Measurements from ENCODE around the gene CAPN3. TPM values are rescaled to one million over a fixed set of nuclear protein-coding genes. Genes with fewer than 3 reads are reported as not detected.

The CAPN3 gene
- total RNA-seq, 2 experiments from 2014 or later = 8.2 to 8.7 TPM

GRCh38 chr15:42338500-42338899 is 20.8 kb upstream of the CAPN3 start:
- DNase-seq (no peak), ATAC-seq (ENCODE audit: poor library complexity) (no peak)
- ChIA-PET CTCF (interaction anchor here (1.4 kb wide), 1 partner anchor 9 kb away, joined by 3 read pairs; no protein-coding TSS in a partner anchor), POLR2A (no interaction called here)
- Histone ChIP-seq H3K9me3 (ENCODE audit: control insufficient read depth in 1 of 2, insufficient read depth in 1 of 2, low read length in 2 of 2) (peaks cover 0 to 9% of the 10 kb centered on the region in 2 experiments), H3K27ac (ENCODE audit: low read depth in 1 of 2, low read length in 2 of 2) (no peak overlapping the region), H3K36me3 (ENCODE audit: insufficient read depth, low read length) (peaks cover 6% of the 10 kb centered on the region), H3K4me1 (ENCODE audit: insufficient read depth, low read length) (no peaks in the 10 kb centered on the region), H3K4me3 (ENCODE audit: low read length) (no peak overlapping the region), H3K27me3 (ENCODE audit: control insufficient read depth in 1 of 2, insufficient read depth in 2 of 2, low read length in 2 of 2) (no peaks in the 10 kb centered on the region)
- Mint-ChIP-seq H3K36me3 (ENCODE audit: low read depth) (peaks cover 49% of the 10 kb centered on the region), H3K4me1 (ENCODE audit: low read depth) (no peaks in the 10 kb centered on the region), H3K27ac (no peak overlapping the region), H3K9me3 (peaks cover 3% of the 10 kb centered on the region), H3K27me3 (no peaks in the 10 kb centered on the region), H3K4me3 (no peak overlapping the region)
- no peak for TF ChIP-seq CTCF (IDR thresholded peaks at IDR 0.05)
- intact Hi-C loops (cut with DNase I, micrococcal nuclease) = no loop called here

- Mint-ChIP-seq H3K4me1 (ENCODE audit: low read depth) (no peaks in the 10 kb centered on the region), H3K27me3 (no peaks in the 10 kb centered on the region), H3K27ac (no peak overlapping the region), H3K4me3 (no peak overlapping the region), H3K9me3 (no peaks in the 10 kb centered on the region), H3K36me3 (ENCODE audit: low read depth) (peaks cover 62% of the 10 kb centered on the region)
- intact Hi-C loops (cut with DNase I, micrococcal nuclease) = no loop called here
- no peaks in the 10 kb centered on the region for H3K9me3 ChIP-seq (ENCODE audit: control insufficient read depth in 1 of 2, insufficient read depth in 1 of 2, low read length in 2 of 2)
- ATAC-seq (ENCODE audit: poor library complexity) (no peak), DNase-seq (no peak)
- H3K4me3 ChIP-seq (ENCODE audit: low read length) = no peak overlapping the region
- no peak for TF ChIP-seq CTCF (IDR thresholded peaks at IDR 0.05)
- no peaks in the 10 kb centered on the region for H3K4me1 ChIP-seq (ENCODE audit: insufficient read depth, low read length)
- ChIA-PET POLR2A (no interaction called here), CTCF (no interaction called here)
- H3K27ac ChIP-seq (ENCODE audit: low read depth in 1 of 2, low read length in 2 of 2) = no peak overlapping the region
- H3K36me3 ChIP-seq (ENCODE audit: insufficient read depth, low read length) = peaks cover 25% of the 10 kb centered on the region
- H3K27me3 ChIP-seq (ENCODE audit: control insufficient read depth in 1 of 2, insufficient read depth in 2 of 2, low read length in 2 of 2) = no peaks in the 10 kb centered on the region
Observed at GRCh38 chr15:42343596-42344232, 15.6 kb upstream of the CAPN3 start.

DNA sequence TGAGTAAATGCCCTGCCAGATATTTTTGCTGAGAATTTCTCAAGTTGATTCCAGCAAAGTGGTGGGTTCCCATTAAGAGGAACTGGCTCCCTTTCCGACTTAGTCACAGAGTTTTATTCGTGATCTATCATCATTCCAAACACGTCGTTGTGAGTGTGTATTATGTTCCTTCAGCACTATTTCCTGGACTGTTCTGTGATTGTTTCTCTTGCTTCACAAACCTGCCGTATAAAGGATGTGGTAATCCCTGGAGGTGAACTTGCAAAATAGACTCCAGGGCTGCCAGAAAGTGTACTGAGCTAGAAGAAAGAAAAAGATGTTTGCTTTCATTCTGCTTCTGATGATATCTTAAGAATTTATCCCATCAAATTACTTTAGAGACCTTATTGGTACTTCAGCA is 14.5 kb upstream of the CAPN3 start:
- no peak overlapping the region for H3K4me3 ChIP-seq (ENCODE audit: low read length)
- Mint-ChIP-seq H3K4me1 (ENCODE audit: low read depth) (no peaks in the 10 kb centered on the region), H3K4me3 (no peak overlapping the region), H3K27ac (no peak overlapping the region), H3K27me3 (no peaks in the 10 kb centered on the region), H3K36me3 (ENCODE audit: low read depth) (peaks cover 68% of the 10 kb centered on the region), H3K9me3 (no peaks in the 10 kb centered on the region)
- H3K27ac ChIP-seq (ENCODE audit: low read depth in 1 of 2, low read length in 2 of 2) = no peak overlapping the region
- H3K36me3 ChIP-seq (ENCODE audit: insufficient read depth, low read length) = peaks cover 30% of the 10 kb centered on the region
- no peak for TF ChIP-seq CTCF (IDR thresholded peaks at IDR 0.05)
- no peaks in the 10 kb centered on the region for H3K9me3 ChIP-seq (ENCODE audit: control insufficient read depth in 1 of 2, insufficient read depth in 1 of 2, low read length in 2 of 2)
- no peaks in the 10 kb centered on the region for H3K4me1 ChIP-seq (ENCODE audit: insufficient read depth, low read length)
- intact Hi-C loops (cut with DNase I, micrococcal nuclease) = no loop called here
- ChIA-PET CTCF (no interaction called here), POLR2A (no interaction called here)
- no peaks in the 10 kb centered on the region for H3K27me3 ChIP-seq (ENCODE audit: control insufficient read depth in 1 of 2, insufficient read depth in 2 of 2, low read length in 2 of 2)
- ATAC-seq (ENCODE audit: poor library complexity) (no peak), DNase-seq (no peak)
